ENCODE results near the gene SGMS1. TPM values are rescaled to one million over a fixed set of nuclear protein-coding genes. Genes with fewer than 3 reads are reported as not detected.

Gene SGMS1
- total RNA-seq, 1 experiment from 2014 or later, result 20.4 TPM

GRCh38 chr10:50472914-50473313 is 150.8 kb downstream of the SGMS1 start:
- H2BK20ac ChIP-seq (ENCODE audit: low read depth, low read length, poor library complexity, severe bottlenecking), result no peak overlapping the region
- Mint-ChIP-seq H3K27me3 (ENCODE audit: low read depth) (no peaks in the 10 kb centered on the region), H3K27ac (peak overlapping the region in 2 of 3 experiments; percentile 17 to 40; a peak in 2 of 7 replicates), H3K9me3 (peaks cover 10 to 16% of the 10 kb centered on the region in 2 experiments), H3K4me1 (peaks cover 39 to 40% of the 10 kb centered on the region in 2 experiments), H3K4me3 (no peak overlapping the region; a peak in 1 of 5 replicates), H3K36me3 (ENCODE audit: insufficient read depth in 1 of 3, low read depth in 3 of 3) (peaks cover 15 to 19% (median 18%) of the 10 kb centered on the region in 3 experiments)
- no peak overlapping the region for H2BK15ac ChIP-seq (ENCODE audit: low read depth, low read length)
- no peak overlapping the region for H3K9ac ChIP-seq (ENCODE audit: extremely low read depth, insufficient read length, low read length)
- no peak for DNase-seq
- no peaks in the 10 kb centered on the region for H3K9me3 ChIP-seq (ENCODE audit: control insufficient read depth, low read depth, low read length)
- no peaks in the 10 kb centered on the region for H3K23me2 ChIP-seq (ENCODE audit: insufficient read length, low read depth, low read length, poor library complexity, severe bottlenecking)
- H3K56ac ChIP-seq (ENCODE audit: insufficient read length, low read depth, low read length), result no peak overlapping the region
- H3K79me1 ChIP-seq (ENCODE audit: insufficient read depth, low read depth, low read length, poor library complexity, severe bottlenecking), result no peaks in the 10 kb centered on the region
- no peak overlapping the region for H4K5ac ChIP-seq (ENCODE audit: insufficient read length, low read depth, low read length)
- no peaks in the 10 kb centered on the region for H3K79me2 ChIP-seq (ENCODE audit: insufficient read depth, low read length)
- H3K4me1 ChIP-seq (ENCODE audit: insufficient read depth, low read length), result peaks cover 3% of the 10 kb centered on the region; the same call in 1 of the 2 replicates
- H3K14ac ChIP-seq (ENCODE audit: insufficient read depth, low read length), result no peak overlapping the region
- H4K91ac ChIP-seq (ENCODE audit: insufficient read length, low read depth, low read length), result no peak overlapping the region
- H4K8ac ChIP-seq (replicated peaks; ENCODE audit: insufficient read length, low read depth, low read length), result no peak overlapping the region
- no peak overlapping the region for H3K18ac ChIP-seq (ENCODE audit: insufficient read length, low read depth, low read length)
- H4K20me1 ChIP-seq (ENCODE audit: control insufficient read depth, insufficient read depth, insufficient read length), result no peaks in the 10 kb centered on the region
- no peak overlapping the region for H3K4ac ChIP-seq (ENCODE audit: low read depth, low read length)
- H2BK12ac ChIP-seq (ENCODE audit: insufficient read length, low read depth, low read length), result no peak overlapping the region
- no peak overlapping the region for H2AFZ ChIP-seq (ENCODE audit: low read length)
- H2BK120ac ChIP-seq (ENCODE audit: low read depth, low read length, poor library complexity, severe bottlenecking), result no peak overlapping the region
- H3K23ac ChIP-seq (ENCODE audit: insufficient read length, low read depth, low read length), result no peak overlapping the region
- H3T11ph ChIP-seq (ENCODE audit: low read length), result no peak overlapping the region
- no peak overlapping the region for H3K4me2 ChIP-seq (ENCODE audit: insufficient read depth, insufficient read length, low read length)
- no peaks in the 10 kb centered on the region for H3K27me3 ChIP-seq (ENCODE audit: insufficient read depth, low read length)
- no peak overlapping the region for H3K27ac ChIP-seq (ENCODE audit: insufficient read length, low read depth, low read length)
- no peak for TF ChIP-seq CTCF (conservative IDR thresholded peaks at IDR 0.05)
- H2BK5ac ChIP-seq (ENCODE audit: insufficient read length, low read length), result no peak overlapping the region
- H2AK5ac ChIP-seq (ENCODE audit: insufficient read length, low read length), result no peak overlapping the region
